Common myeloid progenitor, CD34-positive (primary cell): ENCODE results near the gene SLC29A1.

Experiments used
- CTCF ChIA-PET: fragments of 350-600 bp; sonication (Branson Sonifier 250); formaldehyde crosslinking; loops from one replicate; lab custom pipeline; 2021; ENCODE audit warnings: antibody characterized with exemption; lab: Charles Lee
- POLR2A ChIA-PET: fragments of 350-600 bp; sonication (Branson Sonifier 250); formaldehyde crosslinking; loops from one replicate; lab custom pipeline; 2021; ENCODE audit warnings: antibody characterized with exemption; lab: Charles Lee
- DNase-seq, 3 donors: peaks; one replicate each; pipeline versions ENCODE4 v3.0.0 to v3.0.0-alpha.2; 2013
- H3K27ac ChIP-seq, 2 experiments: 1 replicate in 1 of 2; 2 replicates in 1 of 2; pipeline ENCODE4 v1.7.0; 2013; ENCODE audit warnings: inconsistent platforms in 2 of 2, low read length in 2 of 2, mild to moderate bottlenecking in 2 of 2, low read depth in 1 of 2, moderate library complexity in 1 of 2; ENCODE audit not compliant: severe bottlenecking in 2 of 2, insufficient read depth in 1 of 2, poor library complexity in 1 of 2
- H3K27me3 ChIP-seq, 5 experiments: replicated peaks in 2 of 5; 1 replicate in 3 of 5; 2 replicates in 2 of 5; pipeline versions ENCODE4 v1.6.1 to v1.7.0; 2013; ENCODE audit warnings: low read length in 4 of 5, mild to moderate bottlenecking in 2 of 5, moderate library complexity in 2 of 5, inconsistent platforms in 1 of 5; ENCODE audit not compliant: insufficient read depth in 5 of 5, control insufficient read depth in 4 of 5
- H3K36me3 ChIP-seq, 4 experiments: 1 replicate in 2 of 4; 2 replicates in 2 of 4; pipeline versions ENCODE4 v1.6.1 to v1.7.0; 2013; ENCODE audit warnings: low read length in 3 of 4, control low read depth in 1 of 4, mild to moderate bottlenecking in 1 of 4; ENCODE audit not compliant: control insufficient read depth in 4 of 4, insufficient read depth in 4 of 4
- H3K4me1 ChIP-seq, 4 experiments: 1 replicate in 3 of 4; 2 replicates in 1 of 4; pipeline versions ENCODE4 v1.6.1 to v1.7.1; 2013; ENCODE audit warnings: low read length in 3 of 4, mild to moderate bottlenecking in 3 of 4, control low read depth in 1 of 4, inconsistent platforms in 1 of 4, moderate library complexity in 1 of 4; ENCODE audit not compliant: control insufficient read depth in 4 of 4, insufficient read depth in 4 of 4; ENCODE audit errors: control extremely low read depth in 1 of 4
- H3K4me3 ChIP-seq, 7 experiments: 1 replicate in 4 of 7; 2 replicates in 3 of 7; pipeline versions ENCODE4 v1.5.1 to v1.7.0; 2013; ENCODE audit warnings: mild to moderate bottlenecking in 7 of 7, low read length in 6 of 7, moderate library complexity in 6 of 7, inconsistent platforms in 2 of 7, low read depth in 2 of 7, control low read depth in 1 of 7; ENCODE audit not compliant: insufficient read depth in 4 of 7, control insufficient read depth in 1 of 7; ENCODE audit errors: extremely low read depth in 1 of 7
- H3K9me3 ChIP-seq, 5 experiments: 1 replicate in 4 of 5; 2 replicates in 1 of 5; pipeline versions ENCODE4 v1.6.1 to v1.7.1; 2013; ENCODE audit warnings: low read length in 4 of 5, mild to moderate bottlenecking in 2 of 5, inconsistent platforms in 1 of 5, low read depth in 1 of 5, moderate library complexity in 1 of 5; ENCODE audit not compliant: control insufficient read depth in 4 of 5, insufficient read depth in 2 of 5; ENCODE audit errors: control extremely low read depth in 1 of 5
- WGBS: methylation state at CpG from one replicate; pipeline ENCODE4 v1.1.5; 2013; ENCODE audit not compliant: insufficient coverage; 5-methylcytosine and 5-hydroxymethylcytosine counted together

Gene SLC29A1

DNA sequence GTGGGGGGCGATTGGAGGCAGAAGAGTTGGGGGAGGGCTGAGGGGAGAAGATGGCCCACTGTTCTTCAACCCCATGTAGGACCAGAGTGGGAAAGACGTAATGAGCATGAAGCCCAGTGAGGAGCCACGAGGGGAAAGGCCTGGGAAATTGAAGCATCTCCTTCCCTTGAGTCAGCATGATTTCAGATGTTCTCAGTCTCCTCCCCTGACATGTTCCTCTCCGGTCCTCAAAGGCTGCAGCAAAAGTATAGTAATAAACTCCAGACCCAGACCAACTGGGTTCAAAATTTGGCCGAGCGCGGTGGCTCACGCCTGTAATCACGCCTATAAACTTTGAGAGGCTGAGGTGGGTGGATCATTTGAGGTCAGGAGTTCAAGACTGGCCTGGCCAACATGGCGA is 43.9 kb downstream of the SLC29A1 start:
- WGBS = 85% methylated on average over 4 of the region's 10 CpGs
- no peak for DNase-seq
- Histone ChIP-seq H3K27me3 (peaks cover 3 to 34% (median 18%) of the 10 kb centered on the region in 5 experiments), H3K9me3 (no peaks in the 10 kb centered on the region), H3K27ac (no peak overlapping the region), H3K4me3 (no peak overlapping the region), H3K36me3 (peaks cover 0 to 9% (median 1%) of the 10 kb centered on the region in 4 experiments), H3K4me1 (peaks cover 8 to 38% (median 37%) of the 10 kb centered on the region in 4 experiments)
- ChIA-PET POLR2A (interaction anchor here (1.5 kb wide), 1 partner anchor 46 kb away, joined by 4 read pairs; the partner anchor contains the start of gene AARS2), CTCF (interaction anchor here (0.7 to 11.0 kb wide), 19 partner anchors 11 to 123 kb away, joined by 3 to 202 read pairs (median 4); partner anchors contain the start of gene AARS2)

DNA sequence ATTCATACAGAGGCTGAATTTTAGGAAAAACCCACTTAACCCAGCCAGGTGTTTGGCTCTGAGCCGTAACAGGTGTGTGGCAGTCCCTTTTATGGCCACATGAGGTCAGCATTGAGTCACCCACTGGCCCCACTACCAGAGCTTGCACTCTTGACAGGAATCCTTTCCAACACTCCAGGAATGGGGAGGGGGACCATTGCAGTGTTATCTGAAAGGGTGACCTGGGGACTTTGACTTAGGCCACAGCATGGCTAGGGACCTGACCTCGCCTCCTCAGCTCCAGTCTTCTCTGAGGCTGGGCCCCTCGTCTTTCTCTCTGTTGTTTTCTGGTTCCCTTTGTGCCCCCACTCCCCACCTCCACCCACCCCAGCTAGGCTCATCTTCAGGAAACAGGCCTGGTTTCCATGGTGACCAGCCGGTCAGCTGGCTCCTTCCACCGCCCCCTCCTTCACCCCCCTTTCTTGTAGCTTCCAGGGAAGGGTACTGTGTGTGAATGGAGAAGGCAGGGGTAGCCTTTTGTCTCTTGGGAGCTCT is 44.8 kb downstream of the SLC29A1 start:
- ChIA-PET POLR2A (interaction anchor here (0.9 to 1.5 kb wide), 3 partner anchors 33 to 45 kb away, joined by 3 to 4 read pairs (median 4); partner anchors contain the start of gene AARS2), CTCF (interaction anchor here (0.7 to 11.0 kb wide), 29 partner anchors 11 to 149 kb away, joined by 3 to 202 read pairs (median 4); partner anchors contain the start of genes AARS2, SLC35B2 and SPATS1)
- 56% methylated on average over 2 of the region's 5 CpGs for WGBS
- Histone ChIP-seq H3K4me3 (no peak overlapping the region), H3K27me3 (peaks cover 3 to 43% (median 27%) of the 10 kb centered on the region in 5 experiments), H3K9me3 (no peaks in the 10 kb centered on the region), H3K36me3 (peaks cover 0 to under 1% (median 0%) of the 10 kb centered on the region in 4 experiments), H3K4me1 (peaks cover 8 to 29% (median 28%) of the 10 kb centered on the region in 4 experiments), H3K27ac (no peak overlapping the region)
- DNase-seq = peak; percentile 47 to 64 (median 56)

DNA sequence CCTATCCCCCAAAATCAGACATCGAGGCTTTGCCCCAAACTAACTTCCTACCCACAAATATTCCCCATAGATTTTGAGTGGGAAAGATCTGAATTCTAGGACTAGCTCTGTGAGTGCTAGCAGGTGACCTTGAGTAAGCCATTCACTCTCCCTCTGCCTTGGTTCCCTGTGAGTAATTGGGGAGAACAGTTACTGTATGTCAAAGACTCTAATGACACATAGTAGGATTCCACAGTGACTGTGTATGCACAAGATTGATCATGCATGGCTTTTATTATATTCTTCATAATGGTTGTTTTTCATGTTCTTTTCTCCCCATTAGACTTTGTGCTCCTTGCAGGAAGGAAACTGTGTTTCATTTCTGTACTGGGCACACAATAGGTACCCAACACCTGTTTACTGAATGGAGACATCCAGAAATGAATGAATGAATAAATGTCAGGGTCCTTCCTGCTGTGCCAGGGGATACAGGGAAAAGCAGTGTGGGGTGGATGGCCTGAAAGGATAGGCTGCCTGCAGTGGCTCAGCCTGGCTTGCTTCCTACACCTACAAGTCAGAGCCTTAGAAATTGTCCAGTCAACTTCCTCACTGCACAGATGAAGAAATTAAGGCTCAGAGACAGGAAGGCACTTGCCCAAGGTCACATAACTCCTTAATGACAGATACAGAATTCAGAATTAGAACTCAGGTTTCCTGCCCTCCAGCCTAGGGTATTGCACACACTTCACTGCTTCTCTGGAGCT is 46.0 kb downstream of the SLC29A1 start:
- CTCF ChIA-PET = interaction anchor here (0.9 to 11.0 kb wide), 16 partner anchors 10 to 150 kb away, joined by 3 to 202 read pairs (median 6); partner anchors contain the start of genes AARS2 and SPATS1
- WGBS = no CpG with 5 or more reads among the region's 1 CpG
- H3K27ac ChIP-seq = no peak overlapping the region
- no peak overlapping the region for H3K4me3 ChIP-seq
- no peak for DNase-seq
- H3K4me1 ChIP-seq = peaks cover 2 to 17% (median 16%) of the 10 kb centered on the region in 4 experiments
- POLR2A ChIA-PET = no interaction called here
- no peaks in the 10 kb centered on the region for H3K9me3 ChIP-seq
- H3K36me3 ChIP-seq = no peaks in the 10 kb centered on the region
- peaks cover 3 to 54% (median 37%) of the 10 kb centered on the region in 5 experiments for H3K27me3 ChIP-seq

DNA sequence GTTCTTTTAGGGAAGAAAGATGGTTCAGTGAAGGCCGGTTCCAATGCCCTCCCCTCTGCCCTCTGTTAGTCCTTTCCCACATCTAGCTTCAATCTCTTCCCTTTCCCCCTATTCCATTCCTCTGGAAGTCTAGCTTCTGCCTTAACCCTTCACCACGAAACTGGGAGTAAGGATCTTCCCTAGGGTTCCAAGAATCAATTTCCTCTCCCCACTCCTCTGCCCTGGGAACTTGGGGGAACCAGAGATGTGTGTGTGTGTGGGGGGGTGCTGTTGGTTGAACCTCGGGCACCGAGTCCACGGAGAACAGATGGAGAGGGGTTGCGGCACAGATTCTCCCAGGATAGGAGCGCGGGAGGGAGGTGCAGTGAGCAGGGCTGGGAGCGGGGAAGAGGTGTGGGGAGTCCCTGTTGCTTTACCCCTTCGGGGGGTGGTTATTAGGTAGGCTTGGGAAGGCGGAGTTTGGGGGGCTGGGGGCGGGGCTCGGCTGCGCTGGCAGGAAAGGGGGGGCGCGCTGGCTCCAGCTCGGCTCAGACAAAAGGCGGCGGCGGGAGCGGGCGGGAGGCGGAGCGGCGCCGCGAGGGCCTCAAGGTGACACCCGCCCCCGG is 46.6 kb downstream of the SLC29A1 start, which contains the start of gene TMEM151B:
Gene TMEM151B (plus strand): TSS at position 530 of the 605 bp plus-strand sequence. CDS start 293 bp downstream, outside the sequence.
- 24% methylated on average over 7 of the region's 29 CpGs for WGBS
- H3K4me1 ChIP-seq = peaks cover 2 to 12% (median 10%) of the 10 kb centered on the region in 4 experiments
- ChIA-PET POLR2A (no interaction called here), CTCF (interaction anchor here (0.9 to 11.0 kb wide), 8 partner anchors 23 to 107 kb away, joined by 3 to 202 read pairs (median 14); partner anchors contain the start of gene AARS2)
- H3K27me3 ChIP-seq = peaks cover 3 to 59% (median 39%) of the 10 kb centered on the region in 5 experiments
- H3K9me3 ChIP-seq = no peaks in the 10 kb centered on the region
- no peak within 1 kb of the TSS for H3K27ac ChIP-seq
- H3K4me3 ChIP-seq = peak within 1 kb of the TSS in 4 of 7 experiments; percentile 20 to 55 (median 33)
- no peaks in the 10 kb centered on the region for H3K36me3 ChIP-seq
- peak in 1 of 3 donors; percentile 42 for DNase-seq

DNA sequence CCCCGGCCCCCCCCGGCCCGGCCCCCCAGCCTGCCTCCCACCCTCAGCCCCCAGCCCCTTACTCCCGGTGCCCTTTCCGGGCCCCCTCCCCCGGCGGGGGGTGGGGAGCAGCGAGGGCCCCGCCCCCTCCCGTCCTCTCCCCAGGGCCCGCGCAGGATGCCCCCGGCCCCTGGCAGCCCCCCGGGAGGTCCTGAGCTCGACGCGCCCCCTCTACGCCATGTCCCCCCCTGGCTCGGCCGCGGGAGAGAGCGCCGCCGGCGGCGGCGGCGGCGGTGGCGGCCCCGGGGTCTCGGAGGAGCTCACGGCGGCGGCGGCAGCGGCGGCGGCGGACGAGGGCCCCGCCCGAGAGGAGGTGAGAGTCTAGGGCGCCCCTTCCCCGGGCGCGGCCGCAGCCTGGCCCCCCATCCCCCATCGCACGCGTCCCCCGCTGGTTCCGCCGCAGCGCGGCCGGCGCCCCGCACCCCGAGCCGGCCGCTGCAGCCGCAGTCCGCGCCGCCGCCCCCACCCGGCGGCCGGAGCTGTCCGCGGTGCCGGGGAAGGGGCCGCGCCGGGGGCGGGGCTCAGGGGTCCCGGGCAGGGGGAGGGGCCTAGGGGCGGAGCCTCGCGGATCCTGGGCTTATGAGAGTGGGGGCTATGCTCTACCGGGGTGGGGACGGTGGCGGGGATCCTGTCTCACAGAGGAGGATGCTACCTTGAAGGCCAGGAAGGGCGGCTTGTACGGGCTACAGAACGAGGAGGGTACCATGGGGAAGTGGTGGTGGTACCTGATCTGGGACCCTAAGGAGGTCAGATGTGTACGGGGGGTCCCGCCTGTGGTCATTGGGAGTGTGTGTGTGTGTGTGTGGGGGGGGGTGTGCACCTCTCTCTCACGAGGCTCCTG is 47.4 kb downstream of the SLC29A1 start:
- Histone ChIP-seq H3K9me3 (peaks cover 0 to 4% (median 0%) of the 10 kb centered on the region in 5 experiments), H3K4me1 (peaks cover 2 to 16% (median 10%) of the 10 kb centered on the region in 4 experiments), H3K27me3 (peaks cover 3 to 66% (median 39%) of the 10 kb centered on the region in 5 experiments), H3K4me3 (peak overlapping the region in 4 of 7 experiments; percentile 20 to 55 (median 33)), H3K36me3 (no peaks in the 10 kb centered on the region), H3K27ac (no peak overlapping the region)
- POLR2A ChIA-PET = interaction anchor here (0.6 kb wide), 1 partner anchor 25 kb away, joined by 3 read pairs; no protein-coding TSS in a partner anchor
- 10% methylated on average over 15 of the region's 90 CpGs for WGBS
- CTCF ChIA-PET = interaction anchor here (0.6 to 11.0 kb wide), 4 partner anchors 33 to 107 kb away, joined by 3 to 202 read pairs (median 4); no protein-coding TSS in a partner anchor
- no peak for DNase-seq

DNA sequence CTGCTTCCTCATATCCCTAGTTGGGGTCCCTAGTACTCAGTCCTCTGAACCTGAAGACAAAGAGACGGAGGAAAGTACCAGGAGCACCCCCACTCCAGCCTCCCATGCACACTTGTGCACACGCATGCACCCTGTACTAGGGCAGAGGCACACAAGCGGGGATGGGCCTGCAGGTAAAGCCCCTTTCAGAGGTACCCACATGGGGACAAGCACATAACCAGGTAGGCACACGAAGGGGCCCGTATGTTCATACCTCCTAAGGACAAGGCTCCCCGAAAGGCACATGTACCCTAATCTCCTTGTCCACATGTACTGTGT is 48.0 kb downstream of the SLC29A1 start:
- Histone ChIP-seq H3K9me3 (peaks cover 0 to 4% (median 0%) of the 10 kb centered on the region in 5 experiments), H3K4me3 (peak overlapping the region in 1 of 7 experiments; percentile 55), H3K27ac (no peak overlapping the region), H3K27me3 (peaks cover 3 to 71% (median 39%) of the 10 kb centered on the region in 5 experiments), H3K36me3 (no peaks in the 10 kb centered on the region), H3K4me1 (peaks cover 0 to 19% (median 11%) of the 10 kb centered on the region in 4 experiments)
- WGBS = 92% methylated on average over 6 of the region's 6 CpGs
- DNase-seq = no peak
- CTCF ChIA-PET = interaction anchor here (0.7 to 11.0 kb wide), 2 partner anchors 32 to 65 kb away, joined by 3 to 202 read pairs; no protein-coding TSS in a partner anchor
- POLR2A ChIA-PET = no interaction called here
